Upper lobe of left lung (tissue), 4 donors: ENCODE data around the gene PPP3CA.

Experiments
- CTCF ChIP-seq, 6 experiments: fragments of 450-650 bp in 4 of 6; fragments of 200-600 bp in 2 of 6; sonication (generic) in 2 of 6; IDR thresholded peaks; one replicate each; pipeline ENCODE4 v1.5.1; 2016 to 2019; ENCODE audit warnings: antibody characterized with exemption in 6 of 6
- EP300 ChIP-seq, 4 donors: sonication (generic); formaldehyde crosslinking; IDR thresholded peaks; one replicate each; pipeline ENCODE4 v1.5.1; 2017; ENCODE audit warnings: antibody characterized with exemption in 4 of 4, control low read depth in 2 of 4
- POLR2A ChIP-seq, 4 donors: fragments of 450-650 bp; IDR thresholded peaks; one replicate each; pipeline ENCODE4 v1.5.1; 2016 to 2017; ENCODE audit warnings: antibody characterized with exemption in 4 of 4, mild to moderate bottlenecking in 2 of 4
- POLR2AphosphoS5 ChIP-seq, 2 donors: sonication (generic); formaldehyde crosslinking; IDR thresholded peaks; one replicate each; pipeline ENCODE4 v1.5.1; 2017; ENCODE audit warnings: antibody characterized with exemption in 2 of 2

GRCh38 chr4:101251261-101251660 lies 96.1 kb downstream of the PPP3CA start:
- TF ChIP-seq CTCF (IDR thresholded peaks at IDR 0.05), result no peak
- TF ChIP-seq POLR2A (IDR thresholded peaks at IDR 0.05), result no peak
- TF ChIP-seq POLR2AphosphoS5 (IDR thresholded peaks at IDR 0.05), result no peak
- no peak for TF ChIP-seq EP300 (IDR thresholded peaks at IDR 0.05)
